Activated naive CD4-positive, alpha-beta T cell treated with anti-CD3 and anti-CD28 coated beads, Interleukin-2, amount 50 U/mL, for 24 hours (primary cell): ENCODE results near the gene PIK3R2.

Experiments
- H3K27ac Mint-ChIP-seq: one replicate; pipeline ENCODE4 v1.8.0; 2021; ENCODE audit warnings: mild to moderate bottlenecking, mixed read lengths
- H3K27me3 Mint-ChIP-seq: one replicate; pipeline ENCODE4 v1.8.0; 2021; ENCODE audit warnings: mixed read lengths
- H3K36me3 Mint-ChIP-seq: one replicate; pipeline ENCODE4 v1.8.0; 2021; ENCODE audit warnings: mixed read lengths
- H3K4me1 Mint-ChIP-seq: one replicate; pipeline ENCODE4 v1.8.0; 2021; ENCODE audit warnings: mixed read lengths
- H3K4me3 Mint-ChIP-seq: one replicate; pipeline ENCODE4 v1.8.0; 2021; ENCODE audit warnings: mild to moderate bottlenecking, mixed read lengths
- H3K9me3 Mint-ChIP-seq: one replicate; pipeline ENCODE4 v1.8.0; 2021; ENCODE audit warnings: mixed read lengths

The PIK3R2 gene

DNA sequence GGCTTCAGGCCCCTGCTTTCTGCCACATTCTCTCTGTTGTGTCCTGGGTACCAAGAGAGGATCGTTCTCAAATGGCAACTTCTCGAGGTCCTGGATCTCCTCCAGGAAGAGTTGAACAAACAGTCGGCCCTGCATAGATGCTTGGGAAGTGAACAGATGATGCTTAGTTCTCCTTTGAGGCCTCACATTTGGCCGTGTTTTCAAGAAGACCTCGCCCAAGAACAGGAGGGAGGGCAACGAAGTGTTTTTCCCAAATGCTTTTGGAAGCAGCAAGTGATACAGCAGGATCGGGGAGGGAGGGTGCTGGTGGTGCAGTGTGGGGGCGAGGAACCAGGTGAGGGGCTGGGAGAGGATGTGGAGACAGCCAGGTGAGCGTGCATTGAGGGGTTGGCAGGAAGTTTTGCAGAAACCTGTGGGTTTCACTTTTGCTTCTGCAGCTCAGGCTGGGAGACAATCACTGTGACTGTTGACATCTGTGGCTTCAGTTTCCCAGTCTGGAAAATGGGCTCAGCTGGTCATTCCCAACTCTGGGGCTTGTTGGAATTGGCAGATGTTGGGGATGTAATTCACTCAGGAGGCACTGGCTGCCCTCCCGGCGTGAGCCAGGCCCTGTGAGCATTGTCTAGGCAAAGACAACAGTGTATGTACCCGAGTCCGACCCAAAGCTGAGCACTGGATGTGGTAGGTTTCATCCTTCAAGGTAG is 33.8 kb upstream of the PIK3R2 start:
- Mint-ChIP-seq H3K27me3 (no peaks in the 10 kb centered on the region), H3K27ac (peak overlapping the region; percentile 99), H3K36me3 (peaks cover 3% of the 10 kb centered on the region), H3K4me1 (peaks cover 34% of the 10 kb centered on the region), H3K9me3 (no peaks in the 10 kb centered on the region), H3K4me3 (peak overlapping the region; percentile 86)

DNA sequence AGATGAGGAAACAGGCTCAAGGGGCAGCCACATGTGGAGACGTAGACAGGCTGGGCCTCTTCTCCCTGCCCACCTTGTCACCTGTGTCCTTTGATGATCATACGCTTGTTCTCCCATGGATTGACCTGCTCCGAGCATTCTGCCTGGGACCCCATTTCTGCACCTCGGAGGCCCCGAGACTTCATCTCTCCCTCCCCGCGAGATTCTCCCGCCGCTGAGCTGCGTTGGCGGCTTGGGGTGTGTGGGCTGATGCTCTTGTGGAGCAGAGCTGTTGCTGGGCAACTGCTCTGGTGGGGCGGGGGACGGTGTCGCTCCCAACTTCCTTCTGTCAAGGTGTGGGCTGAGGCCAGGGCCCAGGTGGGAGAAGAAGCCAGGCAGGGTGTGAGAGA is 33.3 kb upstream of the PIK3R2 start:
- no peaks in the 10 kb centered on the region for H3K27me3 Mint-ChIP-seq
- peak overlapping the region; percentile 99 for H3K27ac Mint-ChIP-seq
- peak overlapping the region; percentile 86 for H3K4me3 Mint-ChIP-seq
- no peaks in the 10 kb centered on the region for H3K9me3 Mint-ChIP-seq
- peaks cover 34% of the 10 kb centered on the region for H3K4me1 Mint-ChIP-seq
- peaks cover 3% of the 10 kb centered on the region for H3K36me3 Mint-ChIP-seq

DNA sequence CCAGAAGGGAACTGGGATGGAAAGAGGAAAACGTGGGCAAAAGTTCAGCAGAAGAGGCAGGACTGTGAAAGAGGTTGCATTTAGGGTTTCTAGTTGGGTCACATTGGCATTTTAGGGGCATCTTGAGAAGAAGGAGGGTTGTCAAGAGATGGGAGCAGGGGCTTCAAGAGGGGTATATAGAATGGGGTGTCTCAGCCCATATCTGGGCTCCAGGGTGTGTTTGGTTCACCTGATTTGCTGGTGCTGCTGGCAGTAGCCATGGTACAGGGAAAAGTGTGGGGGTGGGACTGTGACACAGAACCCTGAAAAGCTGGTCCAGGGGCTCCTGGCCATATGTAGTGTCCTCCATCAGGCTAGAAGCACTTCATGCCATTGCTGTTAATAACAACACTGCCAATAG is 32.8 kb upstream of the PIK3R2 start:
- Mint-ChIP-seq H3K27ac (peak overlapping the region; percentile 99), H3K9me3 (no peaks in the 10 kb centered on the region), H3K4me1 (peaks cover 34% of the 10 kb centered on the region), H3K4me3 (peak overlapping the region; percentile 86), H3K36me3 (peaks cover 3% of the 10 kb centered on the region), H3K27me3 (no peaks in the 10 kb centered on the region)

DNA sequence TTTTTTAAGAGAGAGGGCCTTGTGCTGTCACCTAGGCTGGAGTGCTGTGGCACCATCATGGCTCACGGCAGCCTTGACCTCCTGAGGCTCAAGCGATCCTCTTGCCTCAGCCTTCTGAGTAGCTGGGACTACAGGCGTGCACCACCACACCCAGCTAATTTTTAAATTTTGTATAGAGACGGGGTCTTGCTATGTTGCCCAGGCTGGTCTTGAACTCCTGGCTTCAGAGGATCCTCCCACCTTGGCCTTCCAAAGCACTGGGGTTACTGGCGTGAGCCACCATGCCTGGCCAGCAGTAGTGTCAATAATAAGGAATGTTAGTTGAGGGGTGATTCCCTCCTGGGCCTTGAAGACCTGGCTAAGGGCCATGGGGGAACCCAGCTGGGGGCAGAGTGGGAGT is 31.8 kb upstream of the PIK3R2 start:
- H3K27ac Mint-ChIP-seq, result no peak overlapping the region

DNA sequence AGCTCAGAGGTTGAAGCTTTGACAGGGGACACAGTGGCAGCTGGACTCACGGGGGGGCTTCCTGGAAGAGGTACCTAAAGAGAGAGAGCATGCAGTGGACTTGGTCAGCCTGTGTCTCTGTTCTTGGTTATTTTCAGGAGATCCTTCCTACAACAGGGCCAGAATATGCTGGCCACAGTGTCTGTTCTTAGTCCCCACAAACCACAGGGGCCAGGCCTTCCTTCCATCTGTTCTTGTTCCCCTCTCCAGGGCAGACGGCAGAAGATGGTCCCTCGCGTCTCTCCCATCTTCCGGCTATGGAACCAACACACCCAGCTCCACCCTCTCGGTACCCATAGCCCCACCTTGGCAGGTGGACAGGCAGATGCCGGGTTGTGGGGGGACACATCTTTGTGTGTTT is 30.5 kb upstream of the PIK3R2 start:
- Mint-ChIP-seq H3K27me3 (no peaks in the 10 kb centered on the region), H3K36me3 (peaks cover 3% of the 10 kb centered on the region), H3K4me3 (no peak overlapping the region), H3K9me3 (no peaks in the 10 kb centered on the region), H3K27ac (no peak overlapping the region), H3K4me1 (peaks cover 22% of the 10 kb centered on the region)

More for the DNA sequence above, 31.8 kb upstream of the PIK3R2 start:
- Mint-ChIP-seq H3K36me3 (peaks cover 3% of the 10 kb centered on the region), H3K4me1 (peaks cover 29% of the 10 kb centered on the region), H3K4me3 (no peak overlapping the region), H3K27me3 (no peaks in the 10 kb centered on the region), H3K9me3 (no peaks in the 10 kb centered on the region)

DNA sequence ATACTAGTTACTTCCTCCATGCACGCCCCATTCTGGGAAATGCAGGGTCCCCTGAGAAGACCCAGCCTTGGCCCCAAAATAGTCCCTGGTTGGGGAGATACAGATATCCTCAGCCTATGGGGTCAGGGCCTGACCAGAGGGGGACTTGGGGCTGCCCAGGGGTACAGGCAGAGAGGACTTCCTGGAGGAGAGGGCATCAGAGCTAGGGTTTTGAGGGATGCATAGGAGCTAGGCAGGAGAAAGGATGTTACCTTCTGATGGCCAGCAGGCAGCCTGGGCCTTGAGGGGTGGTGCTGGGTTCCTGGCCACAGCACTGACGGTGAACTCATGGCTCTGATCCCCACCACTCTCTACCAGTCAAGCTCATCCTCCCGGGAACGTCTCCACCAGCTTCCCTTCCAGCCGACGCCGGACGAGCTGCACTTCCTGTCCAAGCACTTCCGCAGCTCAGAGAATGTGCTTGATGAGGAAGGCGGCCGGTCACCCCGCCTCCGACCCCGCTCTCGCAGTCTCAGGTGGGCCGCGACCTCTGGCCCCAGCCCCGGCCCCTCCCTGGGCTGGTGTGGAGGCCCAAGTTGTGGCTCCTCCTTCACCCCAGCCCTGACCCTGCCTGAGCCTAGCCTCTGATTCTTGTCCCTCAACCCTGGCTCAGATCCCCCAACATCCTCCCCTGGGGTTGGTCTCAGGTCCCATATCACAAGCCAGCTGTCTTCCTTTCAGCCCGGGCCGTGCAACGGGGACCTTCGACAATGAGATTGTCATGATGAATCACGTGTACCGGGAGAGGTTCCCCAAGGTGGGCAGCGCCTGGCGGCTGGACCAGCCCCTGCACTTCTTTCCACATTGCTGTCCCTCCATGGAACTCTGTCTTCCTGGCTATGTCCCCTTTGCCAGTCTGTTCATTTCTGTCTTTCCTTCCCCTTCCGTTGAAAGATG is 29.8 kb upstream of the PIK3R2 start:
- H3K9me3 Mint-ChIP-seq, result no peaks in the 10 kb centered on the region
- peaks cover 3% of the 10 kb centered on the region for H3K36me3 Mint-ChIP-seq
- H3K27ac Mint-ChIP-seq, result peak overlapping the region; percentile 74
- no peak overlapping the region for H3K4me3 Mint-ChIP-seq
- no peaks in the 10 kb centered on the region for H3K27me3 Mint-ChIP-seq
- H3K4me1 Mint-ChIP-seq, result peaks cover 20% of the 10 kb centered on the region

DNA sequence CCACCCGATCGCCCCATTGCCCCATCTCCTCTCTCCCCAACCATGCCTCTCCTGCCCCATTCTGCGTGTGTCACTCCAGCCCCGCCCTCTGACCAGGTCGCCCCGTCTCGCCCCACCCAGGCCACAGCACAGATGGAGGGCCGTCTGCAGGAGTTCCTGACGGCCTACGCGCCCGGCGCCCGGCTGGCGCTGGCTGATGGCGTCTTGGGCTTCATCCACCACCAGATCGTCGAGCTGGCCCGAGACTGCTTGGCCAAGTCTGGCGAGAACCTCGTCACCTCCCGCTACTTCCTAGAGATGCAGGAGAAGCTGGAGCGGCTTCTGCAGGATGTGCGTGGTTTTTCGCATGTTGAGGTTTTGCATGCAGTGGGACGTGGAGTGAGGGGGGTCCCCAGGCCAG is 29.1 kb upstream of the PIK3R2 start:
- H3K9me3 Mint-ChIP-seq, result no peaks in the 10 kb centered on the region
- no peaks in the 10 kb centered on the region for H3K27me3 Mint-ChIP-seq
- peaks cover 17% of the 10 kb centered on the region for H3K4me1 Mint-ChIP-seq
- H3K36me3 Mint-ChIP-seq, result peaks cover 3% of the 10 kb centered on the region
- H3K27ac Mint-ChIP-seq, result no peak overlapping the region
- H3K4me3 Mint-ChIP-seq, result no peak overlapping the region

DNA sequence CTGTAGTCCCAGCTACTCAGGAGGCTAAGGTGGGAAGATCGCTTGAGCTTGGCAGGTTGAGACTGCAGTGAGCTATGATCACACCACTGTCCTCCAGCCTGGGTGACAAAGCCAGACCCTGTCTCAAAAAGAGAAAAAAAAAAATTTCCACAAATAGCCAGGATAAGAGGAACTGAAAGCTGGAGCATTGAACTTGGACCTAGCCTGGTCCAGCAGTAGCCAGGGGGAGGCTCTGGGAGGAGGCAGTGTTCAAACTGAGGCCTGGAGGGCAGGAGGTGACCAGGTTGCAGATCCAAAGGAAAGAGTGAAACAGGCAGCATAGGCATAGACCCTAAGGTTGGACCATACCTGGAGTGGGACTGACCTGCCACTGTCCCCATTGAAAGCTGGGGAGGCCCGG is 26.9 kb upstream of the PIK3R2 start:
- Mint-ChIP-seq H3K27me3 (no peaks in the 10 kb centered on the region), H3K4me3 (no peak overlapping the region), H3K27ac (no peak overlapping the region), H3K9me3 (no peaks in the 10 kb centered on the region), H3K4me1 (no peaks in the 10 kb centered on the region), H3K36me3 (peaks cover 2% of the 10 kb centered on the region)

DNA sequence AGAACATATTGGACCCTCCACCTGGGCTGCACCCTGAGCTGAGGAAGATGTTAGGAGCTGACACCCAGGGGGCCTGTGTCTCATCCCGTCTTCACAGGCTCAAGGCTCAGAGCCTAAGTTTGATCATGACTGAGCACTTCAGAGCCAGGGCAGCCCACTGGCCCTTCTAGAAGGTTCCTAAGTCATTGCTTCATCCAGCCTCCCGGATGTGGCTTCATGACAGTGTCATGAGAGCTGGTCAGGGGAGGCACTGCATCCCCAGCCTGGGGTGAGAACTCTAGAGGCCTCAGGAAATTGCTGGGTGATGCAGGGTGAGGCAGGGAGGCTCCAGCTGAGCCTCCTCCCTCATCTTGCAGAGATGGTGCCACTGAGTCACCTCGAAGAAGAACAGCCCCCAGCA is 24.9 kb upstream of the PIK3R2 start:
- Mint-ChIP-seq H3K9me3 (no peaks in the 10 kb centered on the region), H3K27ac (no peak overlapping the region)

DNA sequence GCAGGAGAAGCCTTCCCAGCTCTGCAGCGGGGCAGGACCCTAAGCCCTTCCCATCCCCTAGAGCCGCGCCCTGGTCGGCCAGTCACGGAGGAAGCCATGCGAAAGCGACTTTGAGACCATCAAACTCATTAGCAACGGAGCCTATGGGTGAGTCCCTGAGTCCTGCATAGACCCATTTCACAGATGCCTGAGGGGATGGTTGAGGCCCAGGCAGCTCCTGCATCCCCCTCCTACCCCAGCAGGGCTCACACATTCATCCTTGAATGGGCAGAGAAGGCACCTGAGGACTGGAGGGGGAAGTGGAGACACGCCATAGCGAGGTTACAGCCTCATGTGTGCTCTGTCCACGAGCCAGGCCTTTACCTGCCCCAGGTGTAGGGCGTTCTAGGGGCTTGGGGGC is 24.2 kb upstream of the PIK3R2 start:
- Mint-ChIP-seq H3K4me1 (no peaks in the 10 kb centered on the region), H3K9me3 (no peaks in the 10 kb centered on the region), H3K4me3 (no peak overlapping the region), H3K27ac (no peak overlapping the region), H3K36me3 (peaks cover 5% of the 10 kb centered on the region), H3K27me3 (no peaks in the 10 kb centered on the region)

More for the DNA sequence above, 24.9 kb upstream of the PIK3R2 start:
- H3K36me3 Mint-ChIP-seq, result peaks cover 5% of the 10 kb centered on the region
- H3K4me1 Mint-ChIP-seq, result no peaks in the 10 kb centered on the region
- no peak overlapping the region for H3K4me3 Mint-ChIP-seq
- no peaks in the 10 kb centered on the region for H3K27me3 Mint-ChIP-seq

DNA sequence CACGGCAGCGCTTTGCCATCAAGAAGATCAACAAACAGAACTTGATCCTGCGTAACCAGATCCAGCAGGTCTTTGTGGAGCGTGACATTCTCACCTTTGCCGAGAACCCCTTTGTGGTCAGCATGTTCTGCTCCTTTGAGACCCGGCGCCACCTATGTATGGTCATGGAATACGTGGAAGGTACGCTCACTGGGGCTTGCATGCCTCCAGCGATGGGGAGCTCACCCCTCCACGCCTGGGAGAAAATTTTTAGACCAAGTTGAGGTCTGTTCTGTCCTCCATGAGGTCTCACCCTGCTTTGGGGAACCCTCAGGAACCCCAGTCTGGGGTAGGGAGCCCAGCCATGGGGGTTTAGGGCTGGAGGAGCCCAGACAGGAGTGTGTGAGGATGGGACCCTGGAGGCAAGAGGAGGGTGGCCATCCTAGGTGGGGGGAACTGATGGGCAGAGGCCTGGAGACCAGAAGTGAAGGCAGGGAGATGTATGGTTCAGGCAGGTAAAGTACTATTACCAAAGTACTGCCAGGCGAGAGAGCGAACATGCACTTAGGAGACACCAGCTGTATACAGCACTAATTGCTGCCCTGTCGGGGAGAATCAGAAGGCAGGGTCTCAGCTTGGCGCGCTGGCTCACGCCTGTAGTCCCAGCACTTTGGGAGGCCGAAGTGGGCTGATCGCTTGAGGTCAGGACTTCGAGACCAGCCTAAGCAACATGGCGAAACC is 22.3 kb upstream of the PIK3R2 start:
- Mint-ChIP-seq H3K4me1 (no peaks in the 10 kb centered on the region), H3K36me3 (peaks cover 7% of the 10 kb centered on the region), H3K4me3 (no peak overlapping the region), H3K27me3 (no peaks in the 10 kb centered on the region), H3K9me3 (no peaks in the 10 kb centered on the region), H3K27ac (no peak overlapping the region)

DNA sequence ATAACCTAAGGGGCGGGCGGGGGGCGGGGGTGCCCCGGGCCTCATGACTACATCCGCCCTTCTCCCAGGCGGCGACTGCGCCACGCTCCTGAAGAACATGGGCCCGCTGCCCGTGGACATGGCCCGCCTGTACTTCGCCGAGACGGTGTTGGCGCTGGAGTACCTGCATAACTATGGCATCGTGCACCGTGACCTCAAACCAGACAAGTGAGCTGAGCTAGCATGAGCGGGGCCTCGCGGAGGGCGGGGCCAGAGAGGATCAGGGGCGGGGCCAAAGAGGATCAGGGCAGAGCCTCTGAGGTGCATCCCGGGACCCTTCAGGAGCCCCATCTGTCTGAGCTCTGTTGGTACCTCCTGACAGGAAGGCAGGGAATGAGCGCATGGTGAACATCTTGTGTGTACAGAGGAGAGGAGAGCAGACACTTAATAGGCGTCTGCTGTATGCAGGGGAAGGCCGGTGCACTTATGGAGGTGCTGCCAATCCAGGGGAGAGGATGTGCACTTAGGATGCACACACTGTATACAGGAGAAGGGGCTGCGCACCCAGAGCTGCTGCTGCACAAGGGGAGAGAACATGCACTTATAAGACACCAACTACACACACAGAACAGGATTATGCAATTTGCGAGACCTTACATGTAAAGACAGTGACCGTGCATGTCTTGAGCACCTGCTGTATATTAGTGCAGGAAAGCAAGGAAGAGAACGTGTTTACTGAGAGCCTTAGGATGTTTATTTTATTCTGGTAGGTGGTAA is 20.9 kb upstream of the PIK3R2 start:
- Mint-ChIP-seq H3K36me3 (peaks cover 7% of the 10 kb centered on the region), H3K27me3 (no peaks in the 10 kb centered on the region), H3K4me3 (no peak overlapping the region), H3K9me3 (no peaks in the 10 kb centered on the region), H3K27ac (no peak overlapping the region), H3K4me1 (no peaks in the 10 kb centered on the region)

DNA sequence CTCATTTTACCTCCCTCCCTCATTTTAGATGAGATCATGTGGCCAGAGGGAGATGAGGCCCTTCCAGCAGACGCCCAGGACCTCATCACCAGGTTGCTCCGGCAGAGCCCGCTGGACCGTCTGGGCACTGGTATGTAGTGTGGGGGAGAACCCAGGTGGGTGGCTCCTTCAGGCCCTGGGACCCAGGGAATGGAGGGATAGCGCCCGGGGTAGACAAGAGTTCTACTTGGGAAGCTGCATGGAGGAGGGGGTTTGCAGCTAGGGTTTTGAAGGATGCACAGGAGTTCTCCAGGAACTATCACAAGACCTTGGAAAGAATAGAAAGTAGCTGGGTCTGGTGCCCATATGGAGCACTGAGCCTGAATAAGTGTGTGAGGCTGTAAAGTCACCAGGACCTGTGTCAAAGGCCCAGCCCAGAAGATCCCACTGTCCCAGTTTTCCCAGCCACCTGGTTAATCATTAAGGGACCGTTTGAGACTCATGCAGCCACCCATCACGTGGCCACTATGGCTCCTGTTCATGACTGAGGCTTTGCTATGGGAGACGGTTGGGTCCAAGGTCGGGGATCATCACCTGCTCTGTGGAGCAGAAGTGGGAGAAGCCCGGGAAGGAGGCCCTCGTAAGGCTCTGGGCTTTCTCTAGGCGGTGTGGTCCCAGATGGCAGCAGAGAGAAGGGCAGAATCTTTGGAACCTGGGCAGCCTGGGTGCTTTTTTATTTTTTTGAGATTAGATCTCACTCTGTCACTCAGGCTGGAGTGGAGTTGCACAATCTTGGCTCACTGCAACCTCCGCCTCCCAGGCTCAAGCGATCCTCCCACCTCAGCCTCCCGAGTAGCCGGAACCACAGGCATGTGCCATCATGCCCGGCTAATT is 17.0 kb upstream of the PIK3R2 start:
- Mint-ChIP-seq H3K27ac (no peak overlapping the region), H3K4me3 (no peak overlapping the region), H3K4me1 (no peaks in the 10 kb centered on the region), H3K9me3 (no peaks in the 10 kb centered on the region), H3K36me3 (peaks cover 13% of the 10 kb centered on the region), H3K27me3 (no peaks in the 10 kb centered on the region)

DNA sequence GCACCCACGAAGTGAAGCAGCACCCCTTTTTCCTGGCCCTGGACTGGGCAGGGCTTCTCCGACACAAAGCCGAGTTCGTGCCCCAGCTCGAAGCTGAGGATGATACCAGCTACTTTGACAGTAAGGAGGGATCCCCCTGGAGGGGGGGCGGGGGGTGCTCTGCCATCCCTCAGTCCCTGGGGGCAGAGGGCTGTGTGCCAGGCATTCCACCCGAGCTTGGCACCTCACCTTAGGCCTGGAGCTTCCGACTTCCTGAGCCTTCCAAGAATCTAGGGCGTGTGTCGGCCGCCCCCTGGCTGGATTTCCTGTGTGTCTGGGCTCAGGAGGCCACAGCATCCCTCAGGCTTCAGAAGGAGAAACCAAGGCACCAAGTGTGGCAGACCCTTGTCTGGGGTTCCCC is 15.7 kb upstream of the PIK3R2 start:
- H3K9me3 Mint-ChIP-seq, result no peaks in the 10 kb centered on the region
- H3K36me3 Mint-ChIP-seq, result peaks cover 13% of the 10 kb centered on the region
- no peaks in the 10 kb centered on the region for H3K27me3 Mint-ChIP-seq
- H3K4me1 Mint-ChIP-seq, result no peaks in the 10 kb centered on the region
- H3K4me3 Mint-ChIP-seq, result no peak overlapping the region
- no peak overlapping the region for H3K27ac Mint-ChIP-seq
